ENCODE measurements around the gene ANO7.

DNA sequence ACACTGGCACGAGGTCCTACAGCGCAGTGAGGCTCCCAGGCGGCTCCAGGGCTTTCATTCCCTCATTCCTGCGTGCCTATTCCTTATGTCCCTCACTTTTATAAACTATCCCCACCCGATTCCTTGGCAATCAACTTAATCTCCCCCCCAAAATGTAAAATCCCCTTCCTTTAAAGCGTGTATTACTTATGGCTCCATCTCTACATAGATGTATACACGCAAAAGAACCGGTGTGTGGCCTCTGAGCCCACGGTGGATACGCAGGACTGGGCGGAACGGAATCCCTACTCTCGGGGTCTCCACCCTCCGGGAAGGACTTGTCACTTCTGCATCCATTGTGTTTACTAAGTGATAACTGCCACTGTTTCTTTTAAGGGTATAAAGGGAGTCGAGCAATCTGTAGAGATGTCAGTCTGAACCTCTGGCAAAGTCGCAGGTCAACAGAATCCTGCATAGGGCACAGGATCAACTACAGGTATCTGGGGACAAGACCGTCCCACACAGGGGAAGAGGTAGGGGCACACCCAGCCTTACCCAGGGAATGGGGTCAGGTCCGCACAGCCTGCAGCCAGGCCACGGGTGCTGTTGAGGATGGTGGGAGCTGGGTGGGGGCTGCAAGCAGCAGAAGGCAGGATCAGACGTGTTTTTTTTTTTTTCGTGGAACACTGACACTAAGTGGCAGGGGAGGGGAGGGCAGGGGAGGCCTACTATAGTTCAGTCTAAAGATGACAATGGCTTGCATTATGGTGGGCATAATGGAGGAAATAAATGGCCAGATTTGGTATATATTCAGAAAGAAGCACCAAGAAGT lies 84.9 kb downstream of the ANO7 start:
- TF ChIP-seq, protein P1, sequence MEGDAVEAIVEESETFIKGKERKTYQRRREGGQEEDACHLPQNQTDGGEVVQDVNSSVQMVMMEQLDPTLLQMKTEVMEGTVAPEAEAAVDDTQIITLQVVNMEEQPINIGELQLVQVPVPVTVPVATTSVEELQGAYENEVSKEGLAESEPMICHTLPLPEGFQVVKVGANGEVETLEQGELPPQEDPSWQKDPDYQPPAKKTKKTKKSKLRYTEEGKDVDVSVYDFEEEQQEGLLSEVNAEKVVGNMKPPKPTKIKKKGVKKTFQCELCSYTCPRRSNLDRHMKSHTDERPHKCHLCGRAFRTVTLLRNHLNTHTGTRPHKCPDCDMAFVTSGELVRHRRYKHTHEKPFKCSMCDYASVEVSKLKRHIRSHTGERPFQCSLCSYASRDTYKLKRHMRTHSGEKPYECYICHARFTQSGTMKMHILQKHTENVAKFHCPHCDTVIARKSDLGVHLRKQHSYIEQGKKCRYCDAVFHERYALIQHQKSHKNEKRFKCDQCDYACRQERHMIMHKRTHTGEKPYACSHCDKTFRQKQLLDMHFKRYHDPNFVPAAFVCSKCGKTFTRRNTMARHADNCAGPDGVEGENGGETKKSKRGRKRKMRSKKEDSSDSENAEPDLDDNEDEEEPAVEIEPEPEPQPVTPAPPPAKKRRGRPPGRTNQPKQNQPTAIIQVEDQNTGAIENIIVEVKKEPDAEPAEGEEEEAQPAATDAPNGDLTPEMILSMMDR (IDR thresholded peaks at IDR 0.05; ENCODE audit: poor library complexity, severe bottlenecking), result no peak
- no peak for TF ChIP-seq POLR2AphosphoS5 (IDR thresholded peaks at IDR 0.05)
- TF ChIP-seq EP300 (conservative IDR thresholded peaks at IDR 0.05; ENCODE audit: poor library complexity, severe bottlenecking), result no peak
- TF ChIP-seq RAD21 (conservative IDR thresholded peaks at IDR 0.05), result no peak
- no peak for TF ChIP-seq TAF1 (IDR thresholded peaks at IDR 0.05; ENCODE audit: low read depth)

Measured in neural cell (in vitro differentiated cells).